CD14-positive monocyte (primary cell): Measurements from ENCODE around the gene CRABP2. TPM values are rescaled to one million over a fixed set of nuclear protein-coding genes. Genes with fewer than 3 reads are reported as not detected.
A peak's percentile ranks its signal among the peaks of the same experiment; 100 is the strongest.

Source experiments
- DNase-seq, 3 donors: peaks; one replicate each; pipeline ENCODE4 v3.0.0-alpha.2; 2011 to 2022
- H2AFZ ChIP-seq: 2 replicates; pipeline ENCODE4 v1.6.0; 2012; ENCODE audit warnings: mild to moderate bottlenecking, low read depth, low read length, inconsistent platforms; ENCODE audit not compliant: insufficient read depth, poor library complexity, severe bottlenecking
- H3K27ac ChIP-seq, 2 donors: 1 replicate in 1 of 2; 2 replicates in 1 of 2; pipeline ENCODE4 v1.5.1; 2012 to 2013; ENCODE audit warnings: low read length in 2 of 2, control low read depth in 1 of 2, inconsistent platforms in 1 of 2, low read depth in 1 of 2, mild to moderate bottlenecking in 1 of 2
- H3K27me3 ChIP-seq, 2 donors: one replicate each; pipeline versions ENCODE4 v1.6.0 to v1.6.1; 2011 to 2013; ENCODE audit warnings: low read length in 2 of 2; ENCODE audit not compliant: control insufficient read depth in 2 of 2, insufficient read depth in 2 of 2
- H3K36me3 ChIP-seq, 2 donors: replicated peaks in 1 of 2; 1 replicate in 1 of 2; 2 replicates in 1 of 2; pipeline versions ENCODE4 v1.5.1 to v1.6.1; 2012 to 2013; ENCODE audit warnings: low read length in 2 of 2, control low read depth in 1 of 2, inconsistent platforms in 1 of 2, mild to moderate bottlenecking in 1 of 2; ENCODE audit not compliant: insufficient read depth in 2 of 2, control insufficient read depth in 1 of 2
- H3K4me1 ChIP-seq, 2 donors: 1 replicate in 1 of 2; 2 replicates in 1 of 2; pipeline versions ENCODE4 v1.5.1 to v1.6.1; 2012 to 2013; ENCODE audit warnings: low read length in 2 of 2, control low read depth in 1 of 2, inconsistent platforms in 1 of 2, mild to moderate bottlenecking in 1 of 2, moderate library complexity in 1 of 2; ENCODE audit not compliant: insufficient read depth in 2 of 2, control insufficient read depth in 1 of 2
- H3K4me2 ChIP-seq: replicated peaks from 2 replicates; pipeline ENCODE3; 2012; ENCODE audit warnings: low read length, moderate library complexity, mild to moderate bottlenecking; ENCODE audit not compliant: poor library complexity, severe bottlenecking; ENCODE audit errors: extremely low read depth
- H3K4me3 ChIP-seq, 3 experiments: fragments of 200-600 bp in 1 of 3; sonication (generic) in 1 of 3; replicated peaks in 1 of 3; 1 replicate in 2 of 3; 2 replicates in 1 of 3; pipeline ENCODE4 v1.5.1; 2011 to 2013; ENCODE audit warnings: low read length in 3 of 3, mild to moderate bottlenecking in 3 of 3, control low read depth in 2 of 3, low read depth in 2 of 3, inconsistent platforms in 1 of 3, moderate library complexity in 1 of 3
- H3K79me2 ChIP-seq: 2 replicates; pipeline ENCODE4 v1.6.0; 2012; ENCODE audit warnings: mild to moderate bottlenecking, control low read depth, inconsistent platforms, low read length, moderate library complexity; ENCODE audit not compliant: insufficient read depth
- H3K9ac ChIP-seq: 2 replicates; pipeline ENCODE4 v1.6.0; 2017; ENCODE audit warnings: low read length, mild to moderate bottlenecking; ENCODE audit not compliant: insufficient read depth, poor library complexity, severe bottlenecking
- H3K9me3 ChIP-seq, 2 donors: replicated peaks in 1 of 2; 1 replicate in 1 of 2; 2 replicates in 1 of 2; pipeline versions ENCODE4 v1.5.1 to v1.6.1; 2012 to 2013; ENCODE audit warnings: low read length in 2 of 2, control low read depth in 1 of 2; ENCODE audit not compliant: control insufficient read depth in 1 of 2, insufficient read depth in 1 of 2
- H4K20me1 ChIP-seq: 2 replicates; pipeline ENCODE4 v1.6.0; 2012; ENCODE audit warnings: mild to moderate bottlenecking, low read length, control low read depth, moderate library complexity; ENCODE audit not compliant: insufficient read depth
- H3K27ac Mint-ChIP-seq, 7 donors: one replicate each; pipeline ENCODE4 v1.8.0; 2020; ENCODE audit warnings: mild to moderate bottlenecking in 7 of 7, mixed read lengths in 7 of 7, moderate library complexity in 6 of 7, inconsistent platforms in 2 of 7
- H3K27me3 Mint-ChIP-seq, 3 donors: one replicate each; pipeline ENCODE4 v1.8.0; 2021 to 2022; ENCODE audit warnings: low read depth in 3 of 3, mild to moderate bottlenecking in 3 of 3, mixed read lengths in 3 of 3, moderate library complexity in 3 of 3, inconsistent platforms in 1 of 3
- H3K36me3 Mint-ChIP-seq, 2 donors: one replicate each; pipeline ENCODE4 v1.8.0; 2020; ENCODE audit warnings: mixed read lengths in 2 of 2, inconsistent platforms in 1 of 2, mild to moderate bottlenecking in 1 of 2
- H3K4me1 Mint-ChIP-seq: one replicate; pipeline ENCODE4 v1.8.0; 2020; ENCODE audit warnings: mild to moderate bottlenecking, mixed read lengths
- H3K4me3 Mint-ChIP-seq, 2 donors: one replicate each; pipeline ENCODE4 v1.8.0; 2020; ENCODE audit warnings: mild to moderate bottlenecking in 2 of 2, mixed read lengths in 2 of 2, moderate library complexity in 1 of 2
- H3K9me3 Mint-ChIP-seq, 7 donors: one replicate each; pipeline ENCODE4 v1.8.0; 2020 to 2022; ENCODE audit warnings: mixed read lengths in 7 of 7, mild to moderate bottlenecking in 6 of 7, moderate library complexity in 6 of 7, inconsistent platforms in 2 of 7
- WGBS: methylation state at CpG from one replicate; pipeline ENCODE4 v1.1.5; 2013; ENCODE audit warnings: missing lambda C conversion rate; ENCODE audit not compliant: insufficient coverage; 5-methylcytosine and 5-hydroxymethylcytosine counted together
- intact Hi-C, 2 donors: fragments of 100-400 bp; cut with micrococcal nuclease; formaldehyde crosslinking; loops; one replicate each; pipeline versions ENCODE4 v1.15.0 to v1.15.1; 2023
- polyA plus RNA-seq, 3 donors: library from polyadenylated mRNA; depleted of rRNA in 1 of 3; unstranded in 2 of 3; stranded (reverse) in 1 of 3; fragments of 300-500 nt in 2 of 3; fragments of >200 nt in 1 of 3; fragmentation: Illumina TruSeq in 2 of 3; gene quantifications; 1 replicate in 2 of 3; 2 replicates in 1 of 3; pipeline ENCODE4 v1.2.3, GENCODE V29; 2012 to 2021
- TF ChIP-seq, protein P1 (sequence below): fragments of 200-600 bp; IDR thresholded peaks from one replicate; pipeline ENCODE4 v1.8.0; 2022; ENCODE audit warnings: antibody characterized with exemption, mild to moderate bottlenecking

Gene CRABP2
- polyA plus RNA-seq, 3 donors: 0.23 to 1.8 TPM; not detected in 1

DNA sequence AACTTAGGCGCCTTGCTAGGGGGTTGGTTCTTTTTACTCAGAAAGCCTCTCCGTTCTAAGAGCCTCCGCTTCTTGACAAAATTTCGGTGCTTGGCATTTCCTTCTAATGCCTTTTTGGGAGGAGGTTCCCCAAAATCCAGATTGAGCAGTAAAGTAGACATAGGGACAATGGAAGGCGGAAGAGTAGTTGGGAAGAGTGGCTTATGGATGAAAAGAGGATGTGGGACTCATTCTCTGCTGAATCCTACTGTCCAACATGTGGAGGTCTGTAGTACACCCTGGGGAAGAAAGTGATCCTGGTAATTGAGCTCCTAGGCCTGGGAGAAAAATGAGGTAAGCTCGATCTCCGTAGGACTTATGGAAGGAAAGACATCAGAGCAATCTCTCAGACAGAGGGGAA lies 22.1 kb upstream of the CRABP2 start:
- Histone ChIP-seq H3K27me3 (no peaks in the 10 kb centered on the region), H3K4me1 (peaks cover 38 to 45% of the 10 kb centered on the region in 2 donors), H3K79me2 (peaks cover 75% of the 10 kb centered on the region), H2AFZ (peak overlapping the region; percentile 78), H3K4me3 (peak overlapping the region; percentile 64 to 94 (median 89)), H3K36me3 (peaks cover 27 to 41% of the 10 kb centered on the region in 2 donors), H4K20me1 (peaks cover 47% of the 10 kb centered on the region), H3K27ac (peak overlapping the region in 1 of 2 donors; percentile 98), H3K9ac (peak overlapping the region; percentile 89), H3K9me3 (no peaks in the 10 kb centered on the region), H3K4me2 (peak overlapping the region; percentile 93)
- H3K4me1 Mint-ChIP-seq: peaks cover 18% of the 10 kb centered on the region
- TF ChIP-seq, protein P1, sequence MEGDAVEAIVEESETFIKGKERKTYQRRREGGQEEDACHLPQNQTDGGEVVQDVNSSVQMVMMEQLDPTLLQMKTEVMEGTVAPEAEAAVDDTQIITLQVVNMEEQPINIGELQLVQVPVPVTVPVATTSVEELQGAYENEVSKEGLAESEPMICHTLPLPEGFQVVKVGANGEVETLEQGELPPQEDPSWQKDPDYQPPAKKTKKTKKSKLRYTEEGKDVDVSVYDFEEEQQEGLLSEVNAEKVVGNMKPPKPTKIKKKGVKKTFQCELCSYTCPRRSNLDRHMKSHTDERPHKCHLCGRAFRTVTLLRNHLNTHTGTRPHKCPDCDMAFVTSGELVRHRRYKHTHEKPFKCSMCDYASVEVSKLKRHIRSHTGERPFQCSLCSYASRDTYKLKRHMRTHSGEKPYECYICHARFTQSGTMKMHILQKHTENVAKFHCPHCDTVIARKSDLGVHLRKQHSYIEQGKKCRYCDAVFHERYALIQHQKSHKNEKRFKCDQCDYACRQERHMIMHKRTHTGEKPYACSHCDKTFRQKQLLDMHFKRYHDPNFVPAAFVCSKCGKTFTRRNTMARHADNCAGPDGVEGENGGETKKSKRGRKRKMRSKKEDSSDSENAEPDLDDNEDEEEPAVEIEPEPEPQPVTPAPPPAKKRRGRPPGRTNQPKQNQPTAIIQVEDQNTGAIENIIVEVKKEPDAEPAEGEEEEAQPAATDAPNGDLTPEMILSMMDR: no peak
- peak overlapping the region in 4 of 7 donors; percentile 97 to 98 (median 98) for H3K27ac Mint-ChIP-seq
- H3K4me3 Mint-ChIP-seq: peak overlapping the region; percentile 93 to 97
- H3K27me3 Mint-ChIP-seq: peaks cover 0 to 2% (median 0%) of the 10 kb centered on the region in 3 donors
- intact Hi-C loops: loop anchor here in 1 of 2 donors (2.0 to 10.0 kb wide), 4 partner anchors 39 to 223 kb away; partner anchors contain the start of gene MEF2D
- no peak for DNase-seq
- H3K9me3 Mint-ChIP-seq: no peaks in the 10 kb centered on the region
- 38% methylated on average over 6 of the region's 7 CpGs for WGBS
- H3K36me3 Mint-ChIP-seq: peaks cover 10 to 31% of the 10 kb centered on the region in 2 donors

DNA sequence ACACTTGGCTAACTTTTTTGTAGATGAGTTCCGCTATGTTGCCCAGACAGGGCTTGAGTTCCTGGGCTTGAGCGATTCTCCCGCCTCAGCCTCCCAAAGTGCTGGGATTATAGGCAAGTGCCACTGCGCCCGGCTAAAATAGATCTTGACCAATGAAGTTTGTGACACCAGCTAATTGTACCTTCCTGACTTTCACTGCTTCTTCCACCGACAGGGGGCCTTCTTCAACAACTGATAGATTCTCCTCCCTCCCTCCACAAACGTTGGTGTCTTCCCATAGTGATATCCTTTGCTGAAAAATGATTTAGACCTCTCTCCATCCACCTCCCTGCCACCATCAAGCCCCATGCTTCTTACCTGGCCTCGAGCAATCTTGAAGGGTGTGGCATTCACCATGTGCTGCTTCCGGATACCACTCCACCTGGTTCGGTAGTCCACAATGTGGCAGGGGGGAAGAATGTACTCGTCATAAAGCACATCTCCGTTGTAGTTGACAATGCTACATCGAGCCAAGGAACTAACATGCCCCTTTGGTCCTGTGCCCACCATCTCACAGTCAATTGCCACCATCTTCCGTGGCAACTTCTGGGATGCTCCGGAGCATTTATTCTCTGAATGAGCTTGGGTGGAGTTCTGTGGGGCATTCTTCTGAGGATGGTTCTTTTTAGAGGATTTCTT lies 21.3 kb upstream of the CRABP2 start:
- 62% methylated on average over 7 of the region's 15 CpGs for WGBS
- peaks cover 75% of the 10 kb centered on the region for H3K79me2 ChIP-seq
- H4K20me1 ChIP-seq: peaks cover 53% of the 10 kb centered on the region
- peak; percentile 52 to 69 (median 57) for DNase-seq
- peak overlapping the region; percentile 93 for H3K4me2 ChIP-seq
- Mint-ChIP-seq H3K36me3 (peaks cover 9 to 28% of the 10 kb centered on the region in 2 donors), H3K9me3 (no peaks in the 10 kb centered on the region), H3K4me3 (peak overlapping the region in 1 of 2 donors; percentile 97), H3K27me3 (peaks cover 0 to 2% (median 0%) of the 10 kb centered on the region in 3 donors), H3K4me1 (peaks cover 18% of the 10 kb centered on the region), H3K27ac (peak overlapping the region in 1 of 7 donors; percentile 98)
- H3K9ac ChIP-seq: peak overlapping the region; percentile 1
- peaks cover 38 to 45% of the 10 kb centered on the region in 2 donors for H3K4me1 ChIP-seq
- H3K4me3 ChIP-seq: peak overlapping the region in 1 of 3 experiments; percentile 89
- intact Hi-C loops: loop anchor here in 1 of 2 donors (2.0 to 10.0 kb wide), 4 partner anchors 38 to 222 kb away; partner anchors contain the start of gene MEF2D
- peak overlapping the region; percentile 11 to 98 for H3K27ac ChIP-seq
- no peak overlapping the region for H2AFZ ChIP-seq
- H3K36me3 ChIP-seq: peaks cover 26 to 40% of the 10 kb centered on the region in 2 donors
- H3K27me3 ChIP-seq: no peaks in the 10 kb centered on the region
- TF ChIP-seq, protein P1: peak; percentile 64
- no peaks in the 10 kb centered on the region for H3K9me3 ChIP-seq
